NCI-H2029 treated with DMSO at 0.1 percent for 48 hours (cell line): ENCODE results near the gene RUNX3.

Experiments used
- DNase-seq: peaks from one replicate; lab custom pipeline; 2025; lab: John Stamatoyannopoulos, UW

The RUNX3 gene

GRCh38 chr1:24881034-24881433 is 49.0 kb downstream of the RUNX3 start:
- no peak for DNase-seq

- no peak for DNase-seq
Measured at GRCh38 chr1:24878775-24879742, 51.0 kb downstream of the RUNX3 start.

GRCh38 chr1:24878045-24878444 is 52.0 kb downstream of the RUNX3 start:
- no peak for DNase-seq

- DNase-seq, result no peak
Measured at GRCh38 chr1:24875991-24876506, 54.0 kb downstream of the RUNX3 start.

- no peak for DNase-seq
Measured at GRCh38 chr1:24875257-24875656, 54.8 kb downstream of the RUNX3 start.

- no peak for DNase-seq
Measured at GRCh38 chr1:24874611-24875234, 55.4 kb downstream of the RUNX3 start.

GRCh38 chr1:24874056-24874455 is 56.0 kb downstream of the RUNX3 start:
- DNase-seq, result no peak

- no peak for DNase-seq
Measured at GRCh38 chr1:24873148-24873547, 56.9 kb downstream of the RUNX3 start.

GRCh38 chr1:24872061-24872850 is 57.8 kb downstream of the RUNX3 start:
- DNase-seq, result no peak

- DNase-seq, result no peak
Measured at GRCh38 chr1:24871306-24871901, 58.7 kb downstream of the RUNX3 start.

- no peak for DNase-seq
Measured at GRCh38 chr1:24870551-24871195, 59.4 kb downstream of the RUNX3 start.

GRCh38 chr1:24868016-24868875 is 61.8 kb downstream of the RUNX3 start:
- DNase-seq, result no peak

- DNase-seq, result no peak
Measured at GRCh38 chr1:24867084-24867870, 62.8 kb downstream of the RUNX3 start.

GRCh38 chr1:24866211-24867083 is 63.6 kb downstream of the RUNX3 start:
- DNase-seq, result no peak

GRCh38 chr1:24865587-24865986 is 64.5 kb downstream of the RUNX3 start:
- no peak for DNase-seq

- DNase-seq, result no peak
Measured at GRCh38 chr1:24865168-24865567, 64.9 kb downstream of the RUNX3 start.

- no peak for DNase-seq
Measured at GRCh38 chr1:24864370-24864777, 65.7 kb downstream of the RUNX3 start.

GRCh38 chr1:24862775-24863483 is 67.1 kb downstream of the RUNX3 start:
- no peak for DNase-seq
